Left forelimb (tissue), 1 donor: Measurements from ENCODE around the gene BCL2L11.
"Not testable (repeated sequence)": the region's sequence is repeated elsewhere in the genome, so short reads cannot be mapped to it uniquely, and the experiment has no call there.

Experiments used
- DNase-seq: peaks from one replicate; pipeline ENCODE4 v3.0.0-alpha.2; 2018; ENCODE audit warnings: low spot score

The BCL2L11 gene

DNA sequence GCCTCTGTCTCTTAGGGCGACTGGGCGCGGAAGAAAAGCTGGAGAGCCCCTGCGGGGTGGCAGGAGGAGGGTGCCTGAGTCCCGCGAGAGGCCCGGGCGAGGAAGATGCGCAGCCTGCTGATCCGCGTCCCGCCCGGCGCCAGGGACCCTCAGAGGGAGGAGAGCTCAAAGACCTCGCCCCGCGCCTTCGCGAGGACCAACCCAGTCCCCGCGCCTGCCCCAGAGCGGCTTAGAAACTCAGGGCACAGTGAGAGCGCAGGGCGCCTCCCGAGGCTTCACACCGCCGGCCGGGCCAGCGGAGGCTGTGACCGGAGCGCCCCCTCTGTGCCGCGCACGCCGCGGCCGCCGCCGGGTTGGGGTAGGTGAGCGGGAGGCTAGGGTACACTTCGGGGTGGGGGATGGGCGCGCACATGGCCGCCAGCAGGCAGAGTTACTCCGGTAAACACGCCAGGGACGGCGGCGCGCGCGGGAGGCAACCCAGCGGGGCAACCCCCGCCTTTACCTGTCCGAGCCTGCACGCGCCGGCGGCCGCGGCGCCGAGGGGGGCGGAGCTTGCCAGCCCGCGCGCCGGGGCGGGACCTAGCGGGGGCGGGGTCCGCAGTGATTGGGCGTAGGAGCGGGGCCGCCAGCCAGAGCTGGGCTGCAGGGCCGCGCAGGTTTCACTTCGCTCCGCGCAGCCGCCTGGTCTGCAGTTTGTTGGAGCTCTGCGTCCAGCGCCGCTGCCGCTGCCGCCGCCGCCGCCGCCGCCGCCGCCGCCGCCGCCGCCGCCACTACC, at the start of gene BCL2L11:
BCL2L11 (plus strand) TSS at position 662 of the 775 bp plus-strand sequence. CDS start 2,832 bp downstream, outside the sequence.
- peak; percentile 93 for DNase-seq

GRCh38 chr2:111071600-111072171, 49.0 kb upstream of the BCL2L11 start:
- no peak for DNase-seq

GRCh38 chr2:111072220-111072871, 48.4 kb upstream of the BCL2L11 start:
- no peak for DNase-seq

DNA sequence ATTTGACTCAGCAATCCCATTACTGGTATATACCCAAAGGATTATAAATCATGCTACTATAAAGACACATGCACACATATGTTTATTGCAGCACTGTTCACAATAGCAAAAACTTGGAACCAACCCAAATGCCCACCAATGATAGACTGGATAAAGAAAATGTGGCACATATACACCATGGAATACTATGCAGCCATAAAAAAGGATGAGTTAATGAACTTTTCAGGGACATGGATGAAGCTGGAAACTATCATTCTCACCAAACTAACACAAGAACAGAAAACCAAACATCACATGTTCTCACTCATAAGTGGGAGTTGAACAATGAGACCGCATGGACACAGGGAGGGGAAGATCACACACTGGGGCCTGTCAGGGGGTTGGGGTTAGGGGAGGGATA, 38.1 kb upstream of the BCL2L11 start:
- not testable (repeated sequence) for DNase-seq

- DNase-seq = no peak
Measured at GRCh38 chr2:111091811-111092211, 28.9 kb upstream of the BCL2L11 start.

DNA sequence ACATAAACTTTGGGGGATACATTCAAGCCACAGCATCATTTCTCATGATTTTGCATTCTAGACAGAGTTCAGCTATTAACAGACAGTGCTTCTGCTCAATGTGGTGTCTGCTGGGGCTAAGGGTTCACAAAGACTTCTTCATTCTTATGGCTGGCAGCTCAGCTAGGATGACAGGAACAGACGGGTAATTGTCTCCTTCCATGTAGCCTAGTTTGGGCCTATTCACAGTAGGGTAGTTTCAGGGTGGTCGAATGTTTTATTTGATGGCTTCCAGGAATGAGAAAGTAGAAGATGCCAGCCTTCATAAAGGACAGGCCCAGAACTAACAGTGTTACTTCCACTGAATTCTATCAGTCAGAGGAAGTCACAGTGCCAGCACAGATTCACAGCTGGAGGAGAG, 26.0 kb upstream of the BCL2L11 start:
- no peak for DNase-seq

- DNase-seq = no peak
Measured at GRCh38 chr2:111095434-111095833, 25.3 kb upstream of the BCL2L11 start.

DNA sequence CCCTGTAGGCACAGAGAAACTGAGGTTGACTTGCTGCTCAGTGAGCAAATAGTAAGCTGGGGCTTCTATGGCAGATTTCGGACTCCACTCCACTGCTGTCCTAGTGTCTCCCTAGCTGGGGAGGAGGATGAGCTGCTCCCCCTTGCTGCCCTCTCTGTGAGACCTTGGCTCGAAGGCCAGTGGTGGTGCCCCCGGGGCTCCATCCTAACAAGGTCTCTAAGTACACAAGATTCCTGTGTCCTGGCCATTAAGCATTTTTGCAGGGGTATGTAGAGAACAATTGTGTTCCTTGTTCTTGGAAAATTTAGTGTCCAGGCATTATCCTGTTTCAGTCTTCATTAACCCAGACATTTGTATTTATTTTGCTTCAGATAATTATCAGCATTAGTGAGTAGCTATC, 21.3 kb upstream of the BCL2L11 start:
- DNase-seq = no peak

- no peak for DNase-seq
Measured at GRCh38 chr2:111100087-111100764, 20.5 kb upstream of the BCL2L11 start.

DNA sequence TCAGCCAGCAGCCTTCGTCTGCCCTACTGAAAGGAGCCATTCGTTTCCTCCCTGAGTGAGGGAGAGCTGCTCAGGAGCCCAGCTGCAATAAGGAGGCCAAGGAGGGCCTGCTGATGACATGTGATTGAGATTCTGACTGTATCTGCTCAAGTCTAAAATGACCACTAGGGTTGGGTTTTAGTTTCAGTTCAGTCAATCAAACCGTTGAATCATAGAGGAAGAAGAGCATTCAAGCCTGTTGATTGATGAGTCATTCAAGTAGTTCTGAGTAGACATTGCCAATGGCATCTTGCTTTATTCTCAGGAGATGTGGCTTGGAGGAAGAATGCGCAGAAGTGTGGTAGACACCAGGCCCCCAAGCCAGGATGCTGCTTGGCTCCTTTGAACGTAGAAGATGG, 19.9 kb upstream of the BCL2L11 start:
- no peak for DNase-seq

GRCh38 chr2:111101592-111101991, 19.1 kb upstream of the BCL2L11 start:
- no peak for DNase-seq

GRCh38 chr2:111102216-111102615, 18.5 kb upstream of the BCL2L11 start:
- no peak for DNase-seq

DNA sequence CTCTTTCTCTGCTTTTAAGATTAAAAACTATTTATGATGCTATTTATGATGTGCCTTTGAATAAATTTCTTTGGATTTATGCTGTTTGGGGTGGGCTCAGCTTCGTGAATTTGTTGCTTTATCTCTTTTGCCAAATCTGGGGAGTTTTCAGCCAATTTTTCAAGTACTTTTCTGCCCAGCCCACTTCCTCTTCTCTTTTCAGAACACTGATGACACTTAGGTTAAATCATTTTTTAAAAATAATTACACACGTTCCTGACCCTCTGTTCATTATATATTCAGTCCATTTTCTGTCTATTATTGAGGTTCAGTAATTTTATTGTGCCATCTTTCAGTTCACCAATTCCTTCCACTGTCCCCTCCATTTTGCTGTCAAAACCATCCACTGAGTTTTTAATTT, 14.8 kb upstream of the BCL2L11 start:
- no peak for DNase-seq

DNA sequence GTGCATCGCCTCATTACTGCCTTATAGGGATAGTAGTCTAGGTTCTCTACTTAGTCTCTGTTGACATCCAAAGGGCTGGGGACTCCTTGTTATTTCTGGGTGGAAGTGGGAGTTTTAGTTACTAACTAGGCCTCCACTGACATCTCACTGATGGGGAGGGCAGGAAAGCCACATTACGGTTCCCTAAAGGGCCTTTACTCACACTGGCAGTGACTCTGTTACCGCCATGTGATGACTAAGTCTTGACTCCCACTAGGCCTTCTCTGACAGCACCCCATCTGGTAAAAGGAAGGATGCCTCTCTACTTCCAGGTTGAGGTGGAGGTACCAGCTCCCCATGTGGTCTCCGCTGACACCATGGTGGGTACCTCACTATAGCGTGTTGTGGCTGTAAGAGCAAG, 14.0 kb upstream of the BCL2L11 start:
- no peak for DNase-seq

DNA sequence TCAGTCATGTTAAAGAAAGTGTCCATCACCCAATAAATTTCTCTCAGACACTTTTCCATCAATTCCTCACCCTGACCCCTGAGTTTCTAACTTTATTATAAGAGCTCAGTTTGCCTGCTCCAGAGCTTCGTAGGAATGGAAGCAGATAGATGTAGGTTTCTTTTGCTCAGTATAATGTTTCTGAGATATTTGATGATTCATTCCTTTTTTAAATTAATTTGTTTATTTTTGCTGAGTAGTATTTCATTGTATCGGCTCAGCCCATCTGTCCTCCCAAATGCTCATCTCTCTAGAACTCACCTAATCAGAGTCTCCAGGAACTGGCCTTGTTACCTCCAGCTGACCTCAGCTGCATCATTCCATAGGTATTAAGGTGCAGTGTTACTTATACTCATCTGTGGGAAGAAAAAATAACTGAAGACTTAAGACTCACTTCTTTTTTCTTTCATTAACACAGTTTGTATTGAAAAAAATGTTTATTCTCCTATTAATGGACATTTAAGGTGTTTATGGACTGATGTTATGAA, 11.9 kb upstream of the BCL2L11 start:
- DNase-seq = no peak

- DNase-seq = no peak
Measured at GRCh38 chr2:111111101-111111755, 9.5 kb upstream of the BCL2L11 start.

DNA sequence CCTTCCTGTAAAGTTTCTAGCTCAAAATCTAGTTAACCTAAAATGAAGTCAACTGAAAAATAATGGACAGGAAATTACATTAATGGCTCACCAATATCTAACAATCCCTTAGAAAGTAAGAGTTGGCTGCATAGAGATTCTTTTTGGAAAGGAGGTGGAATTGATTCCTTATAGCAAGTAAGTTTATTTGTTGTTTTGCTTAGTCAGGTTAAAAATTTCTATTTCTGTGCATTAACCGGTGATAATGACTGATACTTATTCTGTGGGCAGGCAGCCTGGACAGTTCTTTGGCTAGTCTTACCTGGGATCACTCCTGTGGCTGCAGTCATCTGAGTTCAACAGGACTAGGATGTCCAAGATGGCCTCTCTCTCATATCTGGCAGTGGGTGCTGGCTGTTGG, 6.9 kb upstream of the BCL2L11 start:
- DNase-seq = no peak

DNA sequence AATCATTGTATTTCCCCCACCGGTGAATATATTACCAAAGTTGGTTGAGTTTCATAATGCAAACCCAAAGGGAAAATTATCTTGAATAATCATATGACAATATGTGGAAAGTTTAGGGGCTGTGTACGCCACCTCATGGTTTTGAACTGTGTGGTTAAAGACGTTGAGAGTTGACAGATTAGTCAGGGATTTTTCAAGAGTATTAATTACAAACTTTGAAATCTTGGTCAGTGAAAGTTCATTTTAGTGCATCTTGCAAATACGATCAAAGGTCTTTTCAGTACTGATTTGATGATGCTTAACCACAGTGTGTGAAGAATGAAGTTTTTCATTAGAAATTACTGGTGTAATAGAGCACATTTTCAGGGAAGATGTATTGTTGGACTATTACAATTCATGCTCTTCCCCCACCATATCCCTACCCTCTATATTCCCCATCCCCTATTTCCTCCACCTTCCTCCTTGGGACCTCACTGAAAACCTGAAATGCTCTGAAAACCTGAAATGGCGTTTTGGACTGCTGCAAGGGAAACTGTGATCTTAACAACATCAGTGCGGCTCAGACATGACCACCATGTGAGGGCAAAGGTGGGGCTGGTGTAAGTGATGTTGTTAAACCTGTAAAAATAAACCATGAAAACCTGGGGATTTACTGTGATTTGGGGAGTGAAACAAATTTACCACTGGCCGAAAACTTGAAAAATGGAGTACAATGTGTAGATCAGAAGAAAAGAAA, 4.5 kb upstream of the BCL2L11 start:
- DNase-seq = no peak

DNA sequence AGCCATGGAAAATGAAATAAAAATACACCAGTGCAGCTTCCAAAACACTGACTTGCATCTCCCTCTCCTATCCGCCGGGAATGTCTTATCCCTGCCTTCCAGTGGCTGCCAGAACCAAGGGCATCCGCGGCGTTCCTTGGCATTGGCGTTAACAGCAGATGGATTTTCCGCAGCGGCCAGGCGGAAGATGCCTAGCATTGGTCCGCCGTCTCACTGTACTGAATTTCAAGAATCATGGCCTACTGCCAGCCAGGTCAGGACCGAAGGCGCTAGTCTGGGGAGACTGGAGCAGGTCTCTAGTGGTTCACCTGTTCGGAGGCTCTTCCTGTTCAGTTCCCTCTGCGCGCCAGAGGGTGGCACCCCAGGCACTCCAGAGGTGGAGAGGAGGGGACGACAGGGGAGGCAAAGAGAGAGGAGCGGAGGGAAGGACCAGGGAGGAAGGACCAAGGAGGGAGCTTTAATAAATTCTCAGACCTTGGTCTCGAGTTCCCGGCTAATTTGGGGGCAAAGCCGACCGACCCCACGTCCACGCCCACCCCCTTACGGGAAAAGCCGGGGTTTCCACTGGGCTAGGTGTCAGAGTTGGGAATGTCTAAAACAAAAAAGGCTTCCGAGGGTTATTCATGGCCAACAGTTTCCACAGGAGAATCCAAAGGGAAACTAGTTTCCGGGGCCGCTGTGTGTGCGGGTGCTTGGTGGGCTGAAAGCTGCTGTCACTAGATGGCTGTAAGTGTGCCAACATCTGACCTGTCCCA, 3.7 kb upstream of the BCL2L11 start:
- peak; percentile 81 for DNase-seq
